ENCODE results near the gene UBTD1. TPM values are rescaled to one million over a fixed set of nuclear protein-coding genes. Genes with fewer than 3 reads are reported as not detected.

UBTD1 gene
- polyA plus RNA-seq, 3 donors from 2014 or later = 1.7 to 3.2 (median 2.9) TPM

DNA sequence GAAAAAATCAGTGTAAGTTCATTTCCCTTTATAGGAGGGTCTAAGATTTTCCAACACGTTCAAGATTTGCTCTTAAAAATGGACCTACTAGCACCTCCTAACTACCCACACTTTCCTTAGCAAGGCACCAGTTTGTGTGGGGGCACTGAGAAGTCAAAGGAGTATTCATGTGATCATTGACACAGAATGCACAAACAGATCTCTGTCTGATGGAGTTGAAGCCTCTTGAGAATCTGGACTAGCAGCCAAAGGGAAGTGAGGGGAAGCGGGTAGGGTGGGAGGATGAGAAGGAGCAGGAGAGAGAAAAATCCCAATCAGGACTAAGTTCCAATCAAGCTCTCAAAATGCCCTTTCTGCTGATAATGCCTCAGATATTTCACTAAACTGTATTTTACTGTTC, 4.6 kb upstream of the UBTD1 start:
- Mint-ChIP-seq H3K36me3 (no peaks in the 10 kb centered on the region), H3K4me3 (no peak overlapping the region), H3K27ac (no peak overlapping the region), H3K27me3 (ENCODE audit: low read depth in 3 of 3) (peaks cover 3 to 6% (median 4%) of the 10 kb centered on the region in 3 donors), H3K9me3 (no peaks in the 10 kb centered on the region), H3K4me1 (peaks cover 35 to 56% of the 10 kb centered on the region in 2 donors)
- DNase-seq = no peak

DNA sequence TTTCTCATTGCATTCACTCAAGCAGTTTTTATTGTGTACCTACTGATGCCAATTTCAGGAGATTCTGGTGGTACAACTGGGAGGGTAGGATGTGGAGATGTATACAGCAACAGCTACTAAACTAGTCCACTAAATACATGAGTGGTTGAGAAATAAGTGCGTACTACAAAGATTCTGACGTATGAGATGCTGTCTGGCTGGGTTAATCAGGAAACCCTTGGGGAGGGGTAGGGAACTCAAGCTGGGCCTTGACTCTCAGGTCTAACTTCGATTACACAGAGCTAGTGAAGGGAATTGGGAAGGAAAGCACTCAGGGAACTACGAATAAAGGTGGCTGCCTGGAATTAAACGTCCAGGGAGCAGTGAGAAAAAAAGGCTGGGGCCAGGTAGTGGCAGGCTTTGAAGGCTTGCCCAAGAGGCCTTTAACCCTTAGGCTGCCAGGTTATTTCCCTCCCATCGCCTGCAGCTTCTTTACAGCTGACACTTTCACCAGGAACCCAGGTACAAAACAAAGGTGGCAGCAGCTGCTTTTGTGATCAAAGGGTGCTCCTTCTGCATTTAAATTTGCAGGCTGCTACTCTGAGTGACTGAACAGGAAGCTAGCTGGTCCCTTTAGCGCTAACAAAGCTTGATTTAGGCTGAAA, 3.7 kb upstream of the UBTD1 start:
- Mint-ChIP-seq H3K36me3 (no peaks in the 10 kb centered on the region), H3K27ac (peak overlapping the region in 2 of 6 donors; percentile 23 to 30), H3K27me3 (ENCODE audit: low read depth in 3 of 3) (peaks cover 4 to 7% (median 7%) of the 10 kb centered on the region in 3 donors), H3K4me3 (no peak overlapping the region), H3K4me1 (peaks cover 39 to 54% of the 10 kb centered on the region in 2 donors), H3K9me3 (no peaks in the 10 kb centered on the region)
- no peak for DNase-seq

DNA sequence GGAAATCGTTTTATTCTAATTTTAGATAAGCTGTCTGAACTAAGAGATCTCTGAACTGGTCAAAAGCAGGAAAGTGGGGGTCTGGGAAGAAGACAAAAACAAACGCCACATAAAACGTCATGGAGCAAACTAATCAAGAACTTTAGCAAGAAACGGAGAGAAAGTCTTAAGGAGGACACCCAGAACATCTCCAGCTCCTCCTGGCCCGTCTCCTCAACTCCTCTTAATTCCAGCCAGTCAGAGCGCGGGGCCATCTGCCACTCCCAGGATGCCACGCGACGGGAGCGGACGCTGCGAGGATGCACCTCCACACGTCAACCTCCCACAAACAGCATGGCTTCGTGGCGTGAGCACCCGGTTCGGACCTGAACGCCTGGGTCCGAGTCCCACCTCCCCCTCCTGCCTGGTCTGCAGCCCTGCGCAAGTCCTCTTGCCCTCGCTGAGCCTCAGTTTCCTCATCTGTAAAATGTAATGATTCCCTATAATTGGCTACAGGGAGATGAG, 1.1 kb upstream of the UBTD1 start:
- Mint-ChIP-seq H3K9me3 (no peaks in the 10 kb centered on the region), H3K27ac (peak overlapping the region; percentile 91 to 97 (median 96)), H3K27me3 (ENCODE audit: low read depth in 3 of 3) (peaks cover 13 to 19% (median 18%) of the 10 kb centered on the region in 3 donors), H3K4me1 (peaks cover 35 to 54% of the 10 kb centered on the region in 2 donors), H3K36me3 (no peaks in the 10 kb centered on the region), H3K4me3 (peak overlapping the region; percentile 93 to 98 (median 98))
- DNase-seq = peak; percentile 47 to 52 (median 52)

DNA sequence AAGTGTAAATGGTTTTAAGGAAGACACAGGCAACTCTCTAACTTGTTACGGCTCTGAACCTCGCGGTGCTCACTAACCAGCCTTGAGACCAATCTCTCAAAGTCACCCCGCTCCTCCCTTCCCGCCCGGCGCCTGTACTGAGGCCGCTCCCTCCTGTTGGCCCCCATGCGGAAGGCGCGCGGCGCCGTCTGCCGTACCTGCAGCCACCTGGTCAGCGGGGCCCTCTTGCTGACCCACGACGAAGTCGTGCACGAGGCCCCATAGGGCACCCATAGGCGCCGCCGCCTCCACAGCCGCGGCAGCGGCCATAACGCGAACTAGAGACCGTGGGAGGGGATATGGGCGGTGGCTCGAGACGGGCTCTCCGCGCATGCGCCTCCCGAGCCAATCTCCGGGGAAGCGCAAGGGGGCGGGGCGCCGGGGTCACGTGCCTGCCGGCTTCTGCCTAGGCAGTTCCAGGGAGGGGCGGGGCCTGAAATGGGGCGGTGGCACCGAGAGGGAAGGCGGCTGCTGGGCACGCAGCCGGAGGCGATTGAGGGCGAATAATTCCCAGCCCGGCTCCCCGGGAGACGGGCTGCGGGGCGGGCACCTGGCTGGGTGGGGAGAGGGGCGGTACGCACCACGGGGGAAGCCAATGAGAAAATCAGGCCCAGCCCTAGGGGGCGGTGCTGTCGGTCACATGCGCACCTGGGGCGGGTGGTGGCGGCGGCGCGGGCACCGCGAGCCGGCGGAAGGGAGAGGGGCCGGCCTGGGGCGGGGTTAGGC, 466 bp upstream of the UBTD1 start, which contains the start of gene MMS19:
TSS of gene MMS19 (minus strand) at position 347 of the 765 bp plus-strand sequence. CDS start at position 309, 38 bp downstream.
- peak within 1 kb of the TSS; percentile 91 to 97 (median 96) for H3K27ac Mint-ChIP-seq
- peaks cover 13 to 19% (median 19%) of the 10 kb centered on the region in 3 donors for H3K27me3 Mint-ChIP-seq (ENCODE audit: low read depth in 3 of 3)
- no peaks in the 10 kb centered on the region for H3K9me3 Mint-ChIP-seq
- H3K36me3 Mint-ChIP-seq = no peaks in the 10 kb centered on the region
- peaks cover 35 to 54% of the 10 kb centered on the region in 2 donors for H3K4me1 Mint-ChIP-seq
- H3K4me3 Mint-ChIP-seq = peak within 1 kb of the TSS; percentile 93 to 98 (median 98)
- peak; percentile 99 for DNase-seq

DNA sequence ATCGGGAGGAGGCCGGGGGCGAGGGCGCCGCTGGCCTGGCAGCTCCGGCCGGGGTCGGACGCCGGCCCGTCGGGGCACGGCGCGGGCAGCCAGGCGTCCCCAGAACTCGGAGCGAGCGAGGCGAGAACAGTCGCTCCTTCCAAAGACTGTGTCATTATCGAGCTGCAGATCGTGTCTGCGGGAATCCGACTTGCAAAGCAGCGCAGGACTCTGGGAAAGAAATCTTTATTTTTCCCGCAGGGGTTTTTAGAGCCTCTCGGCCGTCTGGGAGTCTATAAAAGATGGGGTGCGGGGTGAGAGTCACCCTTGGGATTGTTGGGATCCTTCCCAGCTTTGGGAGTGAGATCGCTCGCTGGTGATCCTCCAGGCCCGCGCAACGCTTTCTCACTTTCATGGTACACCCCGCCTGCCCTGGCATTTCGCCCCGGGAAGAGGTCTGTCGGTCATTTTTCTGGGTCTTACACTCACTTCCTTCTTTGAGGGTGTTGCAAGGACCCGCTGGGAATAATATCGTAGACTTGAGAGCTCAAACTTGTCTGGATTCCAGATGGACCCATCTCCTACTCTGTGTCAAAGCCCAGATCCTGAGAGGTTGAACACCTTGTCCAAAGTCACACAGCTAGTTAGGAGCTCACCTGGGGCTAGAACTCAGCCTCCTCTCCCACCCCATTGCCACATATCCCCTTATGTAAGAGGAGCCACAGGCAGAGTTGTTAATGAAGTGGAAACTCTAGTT, 1.0 kb downstream of the UBTD1 start:
- peak overlapping the region; percentile 36 to 81 (median 76) for H3K4me3 Mint-ChIP-seq
- H3K9me3 Mint-ChIP-seq = no peaks in the 10 kb centered on the region
- DNase-seq = peak in 1 of 3 donors; percentile 1
- peaks cover 11 to 19% (median 19%) of the 10 kb centered on the region in 3 donors for H3K27me3 Mint-ChIP-seq (ENCODE audit: low read depth in 3 of 3)
- peaks cover 27 to 44% of the 10 kb centered on the region in 2 donors for H3K4me1 Mint-ChIP-seq
- no peak overlapping the region for H3K27ac Mint-ChIP-seq
- H3K36me3 Mint-ChIP-seq = no peaks in the 10 kb centered on the region

DNA sequence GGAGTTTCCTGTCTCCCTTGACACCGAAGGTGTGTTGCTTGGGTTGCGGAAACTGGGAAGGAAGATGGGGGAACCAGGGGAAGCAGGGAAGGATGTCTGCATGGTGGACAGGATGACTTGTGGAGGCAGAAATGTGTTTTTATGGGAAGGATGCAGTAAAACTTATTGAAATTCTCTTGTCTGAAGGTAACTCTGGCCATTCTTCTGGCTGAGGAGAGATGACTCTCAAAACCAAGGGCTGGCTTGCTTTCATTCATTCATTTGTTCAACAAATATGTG, 1.5 kb downstream of the UBTD1 start:
- Mint-ChIP-seq H3K27ac (no peak overlapping the region), H3K4me3 (peak overlapping the region; percentile 36 to 81 (median 76)), H3K36me3 (no peaks in the 10 kb centered on the region), H3K4me1 (peaks cover 23 to 39% of the 10 kb centered on the region in 2 donors), H3K27me3 (ENCODE audit: low read depth in 3 of 3) (peaks cover 11 to 19% (median 19%) of the 10 kb centered on the region in 3 donors), H3K9me3 (no peaks in the 10 kb centered on the region)
- DNase-seq = no peak

DNA sequence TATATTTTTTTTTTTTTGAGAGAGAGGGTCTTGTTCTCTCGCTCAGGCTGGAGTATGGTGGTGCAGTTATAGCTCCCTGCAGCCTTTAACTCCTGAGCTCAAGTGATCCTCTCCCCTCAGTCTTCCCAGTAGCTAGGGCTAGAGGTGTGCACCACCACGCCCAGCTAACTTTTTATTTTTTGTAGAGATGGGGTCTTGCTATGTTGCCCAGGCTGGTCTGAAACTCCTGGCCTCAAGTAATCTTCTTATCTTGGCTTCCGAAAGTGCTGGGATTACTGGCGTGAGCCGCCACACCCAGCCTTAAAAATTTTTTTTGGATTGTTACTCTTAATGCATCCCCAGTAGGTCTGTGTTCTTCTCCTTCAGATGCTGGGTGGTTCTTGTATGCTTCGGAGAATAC, 4.2 kb downstream of the UBTD1 start:
- DNase-seq = no peak
- Mint-ChIP-seq H3K27ac (no peak overlapping the region), H3K27me3 (ENCODE audit: low read depth in 3 of 3) (peaks cover 11 to 19% (median 19%) of the 10 kb centered on the region in 3 donors), H3K36me3 (no peaks in the 10 kb centered on the region), H3K4me3 (no peak overlapping the region), H3K4me1 (peaks cover 8 to 15% of the 10 kb centered on the region in 2 donors), H3K9me3 (no peaks in the 10 kb centered on the region)

DNA sequence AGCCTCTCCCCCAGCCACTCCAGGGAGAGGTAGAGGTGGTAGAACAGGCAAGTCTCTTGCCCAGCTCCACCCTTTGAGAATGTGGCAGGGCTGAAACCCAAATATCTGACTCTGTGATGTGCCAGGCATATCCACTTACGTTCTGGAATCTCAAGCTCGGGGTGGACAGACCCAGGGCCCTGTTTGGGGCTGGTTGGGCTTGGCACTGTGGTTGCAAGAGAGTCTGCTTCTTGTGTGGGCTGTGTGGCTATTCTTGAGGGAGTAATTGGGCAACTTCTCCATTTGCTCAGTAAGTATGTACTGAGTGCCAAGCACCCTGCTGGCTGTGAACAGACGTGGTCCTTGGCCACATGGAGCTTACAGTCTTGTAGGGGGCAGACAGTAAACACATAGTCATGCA, 4.7 kb downstream of the UBTD1 start:
- Mint-ChIP-seq H3K4me3 (no peak overlapping the region), H3K4me1 (peaks cover 5 to 11% of the 10 kb centered on the region in 2 donors), H3K27me3 (ENCODE audit: low read depth in 3 of 3) (peaks cover 9 to 17% (median 15%) of the 10 kb centered on the region in 3 donors), H3K27ac (no peak overlapping the region), H3K9me3 (no peaks in the 10 kb centered on the region), H3K36me3 (no peaks in the 10 kb centered on the region)
- DNase-seq = no peak

DNA sequence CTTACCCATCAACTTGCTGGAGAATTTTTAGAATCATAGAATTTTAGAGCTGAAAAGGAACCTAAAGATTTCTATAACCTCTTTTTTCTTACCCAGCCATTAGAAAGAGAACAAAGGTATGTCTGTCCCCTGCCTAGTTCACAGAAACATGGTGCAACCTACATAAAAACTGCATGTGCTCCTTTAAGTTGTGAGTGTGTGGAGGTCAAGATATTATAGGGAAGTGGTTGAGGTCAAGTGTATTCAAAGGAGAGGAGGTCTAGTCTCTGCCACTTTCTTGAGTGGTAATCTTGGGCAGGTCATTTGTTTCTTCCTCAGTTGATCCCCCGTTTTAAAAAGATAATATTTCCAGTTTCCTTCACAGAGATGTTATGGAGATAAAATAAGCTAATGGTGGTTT, 6.4 kb downstream of the UBTD1 start:
- Mint-ChIP-seq H3K4me3 (no peak overlapping the region), H3K9me3 (no peaks in the 10 kb centered on the region), H3K36me3 (no peaks in the 10 kb centered on the region), H3K27ac (no peak overlapping the region), H3K27me3 (ENCODE audit: low read depth in 3 of 3) (peaks cover 8 to 17% (median 12%) of the 10 kb centered on the region in 3 donors), H3K4me1 (peaks cover 0 to 5% of the 10 kb centered on the region in 2 donors)
- DNase-seq = no peak

DNA sequence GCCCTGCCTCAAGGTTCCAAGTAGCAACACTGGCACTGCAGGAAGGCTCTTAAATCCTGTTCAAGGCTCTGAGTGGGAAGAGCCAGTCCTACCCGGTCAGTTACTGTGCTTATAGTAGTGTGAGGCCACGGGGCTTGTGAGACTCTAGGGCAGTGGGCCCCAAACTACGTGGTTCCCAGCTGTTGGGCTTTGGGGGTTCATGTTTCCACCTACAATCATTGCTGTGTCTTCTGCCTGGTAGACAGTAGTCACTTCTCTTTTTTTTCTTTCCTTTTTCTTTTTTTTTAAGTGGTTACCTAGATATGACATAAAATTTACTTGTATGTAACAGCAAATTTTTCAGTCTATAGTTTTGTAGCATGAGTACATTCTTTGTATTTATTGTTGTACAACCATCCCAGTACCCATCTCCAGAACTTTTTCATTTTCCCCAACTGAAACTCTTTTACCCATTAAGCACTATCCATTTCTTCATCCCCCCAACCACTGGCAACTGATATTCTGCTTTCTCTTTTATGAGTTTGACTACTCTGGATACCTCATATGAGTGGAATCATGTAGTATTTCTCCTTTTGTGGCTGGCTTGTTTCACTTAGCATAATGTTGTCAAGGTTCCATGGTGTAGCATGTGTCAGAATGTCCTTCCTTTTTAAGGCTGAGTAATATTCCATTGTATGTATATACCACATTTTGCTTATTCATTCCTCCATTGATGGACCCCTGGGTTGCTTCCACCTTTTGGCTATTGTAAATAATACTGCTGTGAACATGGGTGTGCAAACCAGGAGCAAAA, 7.7 kb downstream of the UBTD1 start:
- no peaks in the 10 kb centered on the region for H3K4me1 Mint-ChIP-seq
- H3K9me3 Mint-ChIP-seq = no peaks in the 10 kb centered on the region
- DNase-seq = no peak
- peaks cover 4 to 9% (median 5%) of the 10 kb centered on the region in 3 donors for H3K27me3 Mint-ChIP-seq (ENCODE audit: low read depth in 3 of 3)
- no peaks in the 10 kb centered on the region for H3K36me3 Mint-ChIP-seq
- no peak overlapping the region for H3K4me3 Mint-ChIP-seq
- no peak overlapping the region for H3K27ac Mint-ChIP-seq

DNA sequence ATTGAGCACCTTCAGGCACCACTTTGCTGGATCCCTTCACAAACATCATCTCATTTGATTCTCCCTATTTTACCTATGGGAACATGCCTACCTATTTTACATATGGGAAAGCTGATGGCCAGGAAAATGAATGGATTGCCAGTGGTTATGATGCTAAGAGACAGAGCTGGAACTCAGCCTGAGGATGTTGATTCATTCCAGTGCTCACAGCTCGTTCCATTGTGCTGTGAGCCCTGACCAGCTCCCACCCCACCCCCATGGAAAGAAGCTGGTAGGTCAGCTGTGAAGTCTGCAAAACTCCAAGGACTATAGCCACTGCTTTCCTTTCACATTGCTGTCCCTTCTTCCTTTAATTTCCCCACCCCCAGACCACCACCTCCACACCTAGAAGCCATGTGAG, 9.6 kb downstream of the UBTD1 start:
- H3K27me3 Mint-ChIP-seq (ENCODE audit: low read depth in 3 of 3) = peaks cover 2 to 4% (median 2%) of the 10 kb centered on the region in 3 donors
- H3K36me3 Mint-ChIP-seq = no peaks in the 10 kb centered on the region
- no peak overlapping the region for H3K27ac Mint-ChIP-seq
- H3K4me1 Mint-ChIP-seq = no peaks in the 10 kb centered on the region
- no peak overlapping the region for H3K4me3 Mint-ChIP-seq
- DNase-seq = no peak
- H3K9me3 Mint-ChIP-seq = no peaks in the 10 kb centered on the region

DNA sequence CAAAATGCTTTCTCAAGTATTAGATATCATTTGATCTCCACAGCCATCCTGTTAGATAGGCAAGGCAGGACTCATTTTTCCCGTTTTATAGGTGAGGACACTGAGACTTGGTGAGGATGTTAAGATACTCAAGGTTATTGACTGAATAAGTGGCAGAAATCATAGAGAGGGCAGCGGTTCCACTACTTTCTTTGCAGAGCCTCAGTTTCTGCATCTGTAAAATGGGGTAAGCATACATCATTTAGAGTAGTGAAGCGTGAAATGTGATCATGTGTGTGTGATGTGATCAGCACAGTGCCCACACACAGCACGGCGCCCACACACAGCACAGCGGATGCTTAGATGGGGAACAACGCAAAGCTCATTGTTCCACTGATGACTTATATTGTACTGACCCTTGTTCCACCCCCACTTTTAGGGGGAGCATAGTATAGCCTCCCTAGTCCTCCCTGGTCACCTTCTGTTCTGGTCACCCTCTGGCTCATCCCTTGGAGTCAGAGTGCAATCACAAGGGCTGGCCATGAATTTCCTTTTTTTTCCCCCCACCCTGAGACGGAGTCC, 10.5 kb downstream of the UBTD1 start:
- Mint-ChIP-seq H3K27ac (no peak overlapping the region), H3K4me1 (no peaks in the 10 kb centered on the region), H3K36me3 (no peaks in the 10 kb centered on the region), H3K27me3 (ENCODE audit: low read depth in 3 of 3) (peaks cover 2 to 4% (median 2%) of the 10 kb centered on the region in 3 donors), H3K9me3 (no peaks in the 10 kb centered on the region), H3K4me3 (no peak overlapping the region)
- no peak for DNase-seq

DNA sequence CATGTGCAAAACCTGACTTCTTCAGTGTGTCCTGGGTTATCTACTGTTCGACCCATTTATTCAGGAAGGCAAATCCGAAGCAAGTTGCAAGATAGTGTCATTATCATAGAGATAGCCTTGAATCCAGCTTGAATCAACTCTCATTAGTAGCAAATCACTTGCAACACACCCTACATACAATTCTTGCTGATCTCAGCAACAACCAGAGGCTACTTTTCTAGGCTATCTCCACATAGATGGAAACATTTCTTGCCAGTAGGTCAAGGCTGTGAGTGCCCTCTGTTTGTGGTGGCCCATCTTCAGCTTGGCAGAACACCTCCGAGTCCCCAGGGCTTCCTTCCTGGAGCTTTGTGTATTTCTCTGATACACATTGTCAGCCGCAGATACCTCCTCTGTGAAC, 12.0 kb downstream of the UBTD1 start:
- Mint-ChIP-seq H3K36me3 (no peaks in the 10 kb centered on the region), H3K9me3 (no peaks in the 10 kb centered on the region), H3K27ac (no peak overlapping the region), H3K27me3 (ENCODE audit: low read depth in 3 of 3) (peaks cover 2 to 4% (median 2%) of the 10 kb centered on the region in 3 donors), H3K4me3 (no peak overlapping the region), H3K4me1 (no peaks in the 10 kb centered on the region)
- DNase-seq = no peak

Measured in immature natural killer cell (primary cell).